ENCODE results near the gene GRWD1. TPM values are rescaled to one million over a fixed set of nuclear protein-coding genes. Genes with fewer than 3 reads are reported as not detected.
"Not testable (repeated sequence)": the region's sequence is repeated elsewhere in the genome, so short reads cannot be mapped to it uniquely, and the experiment has no call there.

Gene GRWD1
- total RNA-seq, 1 donor from 2014 or later: 34.2 TPM

- DNase-seq (ENCODE audit: extremely low read depth, low read depth, low spot score): no peak
Observed at GRCh38 chr19:48477067-48477685, 31.4 kb downstream of the GRWD1 start.

- DNase-seq (ENCODE audit: extremely low read depth, low read depth, low spot score): no peak
Observed at GRCh38 chr19:48477698-48478338, 32.0 kb downstream of the GRWD1 start.

- DNase-seq (ENCODE audit: extremely low read depth, low read depth, low spot score): no peak
Observed at GRCh38 chr19:48478339-48479256, 32.8 kb downstream of the GRWD1 start.

GRCh38 chr19:48479686-48480085 is 33.9 kb downstream of the GRWD1 start:
- DNase-seq (ENCODE audit: extremely low read depth, low read depth, low spot score): no peak

- no peak for DNase-seq (ENCODE audit: extremely low read depth, low read depth, low spot score)
Observed at GRCh38 chr19:48480183-48480557, 34.4 kb downstream of the GRWD1 start.

GRCh38 chr19:48480558-48481500 is 35.0 kb downstream of the GRWD1 start:
- no peak for DNase-seq (ENCODE audit: extremely low read depth, low read depth, low spot score)

- no peak for DNase-seq (ENCODE audit: extremely low read depth, low read depth, low spot score)
Observed at GRCh38 chr19:48481846-48482639, 36.3 kb downstream of the GRWD1 start.

GRCh38 chr19:48483301-48483700 is 37.5 kb downstream of the GRWD1 start:
- DNase-seq (ENCODE audit: extremely low read depth, low read depth, low spot score): no peak

- DNase-seq (ENCODE audit: extremely low read depth, low read depth, low spot score): no peak
Observed at GRCh38 chr19:48484247-48484893, 38.6 kb downstream of the GRWD1 start.

- no peak for DNase-seq (ENCODE audit: extremely low read depth, low read depth, low spot score)
Observed at GRCh38 chr19:48484931-48485612, 39.3 kb downstream of the GRWD1 start.

- DNase-seq (ENCODE audit: extremely low read depth, low read depth, low spot score): not testable (repeated sequence)
Observed at GRCh38 chr19:48486706-48487105, 40.9 kb downstream of the GRWD1 start.

- no peak for DNase-seq (ENCODE audit: extremely low read depth, low read depth, low spot score)
Observed at GRCh38 chr19:48487544-48487943, 41.8 kb downstream of the GRWD1 start.

- no peak for DNase-seq (ENCODE audit: extremely low read depth, low read depth, low spot score)
Observed at GRCh38 chr19:48487948-48488347, 42.2 kb downstream of the GRWD1 start.

GRCh38 chr19:48488478-48488877 is 42.7 kb downstream of the GRWD1 start:
- not testable (repeated sequence) for DNase-seq (ENCODE audit: extremely low read depth, low read depth, low spot score)

GRCh38 chr19:48489608-48490216 is 43.9 kb downstream of the GRWD1 start:
- DNase-seq (ENCODE audit: extremely low read depth, low read depth, low spot score): no peak

- no peak for DNase-seq (ENCODE audit: extremely low read depth, low read depth, low spot score)
Observed at GRCh38 chr19:48490981-48491792, 45.4 kb downstream of the GRWD1 start.

GRCh38 chr19:48491793-48492123 is 46.0 kb downstream of the GRWD1 start:
- no peak for DNase-seq (ENCODE audit: extremely low read depth, low read depth, low spot score)

Measured in glomerular endothelial cell (primary cell).